Muscle of leg (tissue), 11 donors: ENCODE data around the gene FAM180A. TPM values are rescaled to one million over a fixed set of nuclear protein-coding genes. Genes with fewer than 3 reads are reported as not detected.
"Not testable (repeated sequence)": the region's sequence is repeated elsewhere in the genome, so short reads cannot be mapped to it uniquely, and the experiment has no call there.

ENCODE experiments used
- DNase-seq: peaks from one replicate; pipeline ENCODE4 v3.0.0; 2013
- H3K27ac ChIP-seq: one replicate; pipeline ENCODE4 v1.5.1; 2013; ENCODE audit warnings: mild to moderate bottlenecking, low read length, control low read depth
- H3K27me3 ChIP-seq: one replicate; pipeline ENCODE4 v1.6.1; 2013; ENCODE audit warnings: low read length; ENCODE audit not compliant: control insufficient read depth, insufficient read depth
- H3K36me3 ChIP-seq: one replicate; pipeline ENCODE4 v1.6.1; 2013; ENCODE audit warnings: low read length; ENCODE audit not compliant: control insufficient read depth, insufficient read depth
- H3K4me1 ChIP-seq: one replicate; pipeline ENCODE4 v1.6.1; 2013; ENCODE audit warnings: low read length; ENCODE audit not compliant: control insufficient read depth, insufficient read depth
- H3K4me3 ChIP-seq: one replicate; pipeline ENCODE4 v1.5.1; 2013; ENCODE audit warnings: low read length, control low read depth
- H3K9me3 ChIP-seq: replicated peaks from 2 replicates; pipeline ENCODE4 v1.6.1; 2013; ENCODE audit warnings: low read depth, low read length; ENCODE audit not compliant: control insufficient read depth
- WGBS: methylation state at CpG from one replicate; pipeline ENCODE4 v1.1.5; 2013; ENCODE audit warnings: missing lambda C conversion rate; ENCODE audit not compliant: insufficient coverage; 5-methylcytosine and 5-hydroxymethylcytosine counted together
- polyA plus RNA-seq, 8 donors: library from polyadenylated mRNA; unstranded; fragments of 120-200 nt; gene quantifications; one replicate each; pipeline versions ENCODE4 v1.2.1 to v1.2.3, GENCODE V29; 2013; ENCODE audit warnings: inconsistent platforms in 1 of 8, low replicate concordance in 1 of 8; ENCODE audit not compliant: insufficient read length in 8 of 8, insufficient read depth in 1 of 8
- total RNA-seq: library from RNA; stranded (reverse); fragments of 120-200 nt; gene quantifications from one replicate; pipeline ENCODE4 v1.2.4, GENCODE V29; 2013

Gene FAM180A
- total and polyA plus RNA-seq, 9 donors, result 0.17 to 0.96 (median 0.35) TPM; not detected in 1

DNA sequence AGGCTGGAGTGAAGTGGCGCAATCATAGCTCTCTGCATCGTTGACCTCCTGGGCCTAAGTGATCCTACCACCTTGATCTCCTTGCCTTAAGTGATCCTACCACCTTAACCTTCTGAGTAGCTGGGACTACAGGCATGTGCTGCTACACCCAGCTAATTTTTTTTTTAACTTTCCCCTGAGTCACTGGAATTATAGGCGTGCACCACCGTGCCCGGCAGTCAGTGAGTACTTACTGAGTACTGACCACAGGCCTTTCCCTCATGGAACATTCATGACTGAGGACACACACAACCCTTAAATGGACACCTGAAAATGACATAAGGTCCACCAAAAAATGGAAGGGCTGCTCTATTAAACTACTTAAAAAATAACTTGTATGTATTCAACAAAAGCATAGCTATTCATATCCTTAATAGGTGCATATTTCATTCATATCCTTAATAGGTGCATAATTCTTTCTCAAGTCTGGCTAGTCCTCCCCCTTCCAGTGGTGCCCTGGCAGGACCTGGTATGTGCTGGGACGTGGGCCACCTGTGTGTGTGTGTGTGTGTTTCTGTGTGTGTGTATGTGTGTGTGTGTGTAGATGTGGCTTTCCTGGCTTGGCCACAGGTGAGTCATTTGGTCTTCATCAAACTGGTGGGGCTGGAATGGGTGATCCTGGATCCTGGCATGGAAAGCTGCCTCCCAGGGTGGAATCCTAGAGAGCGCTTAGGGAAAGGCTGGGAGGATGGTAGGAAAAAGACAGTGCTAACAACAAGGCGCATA, 3.5 kb downstream of the FAM180A start:
- WGBS, result 79% methylated on average over 7 of the region's 8 CpGs
- no peak for DNase-seq
- Histone ChIP-seq H3K4me1 (peaks cover 11% of the 10 kb centered on the region), H3K4me3 (no peak overlapping the region), H3K36me3 (no peaks in the 10 kb centered on the region), H3K27me3 (peaks cover 6% of the 10 kb centered on the region), H3K9me3 (no peaks in the 10 kb centered on the region), H3K27ac (no peak overlapping the region)

- Histone ChIP-seq H3K27me3 (peaks cover 6% of the 10 kb centered on the region), H3K4me3 (no peak overlapping the region), H3K36me3 (no peaks in the 10 kb centered on the region), H3K27ac (no peak overlapping the region), H3K9me3 (no peaks in the 10 kb centered on the region), H3K4me1 (peaks cover 11% of the 10 kb centered on the region)
- WGBS, result 21% methylated on average over 5 of the region's 14 CpGs
- peak; percentile 85 for DNase-seq
Measured at GRCh38 chr7:135743907-135744731, 4.5 kb downstream of the FAM180A start.

DNA sequence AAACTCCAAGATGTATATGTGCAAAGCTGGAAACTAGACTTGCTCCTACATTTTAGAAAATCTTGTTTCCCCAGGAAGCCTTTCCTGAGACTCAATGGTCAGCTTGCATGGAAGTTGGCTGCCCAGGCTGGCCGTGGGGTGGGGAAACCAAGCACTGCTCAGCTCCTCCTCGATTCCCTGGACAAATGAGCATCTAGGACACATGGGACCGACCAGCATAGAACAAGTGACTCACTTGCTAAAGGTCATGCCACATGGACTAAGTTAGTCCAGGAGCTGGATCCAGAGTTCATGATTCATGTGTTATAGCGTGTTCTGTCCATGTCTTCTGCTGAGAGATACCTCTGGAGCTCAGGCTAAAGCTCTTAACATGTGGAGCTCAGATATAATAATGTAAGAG, 6.2 kb downstream of the FAM180A start:
- no peak for DNase-seq
- 79% methylated on average over 4 of the region's 4 CpGs for WGBS
- H3K9me3 ChIP-seq, result no peaks in the 10 kb centered on the region
- H3K36me3 ChIP-seq, result no peaks in the 10 kb centered on the region
- no peak overlapping the region for H3K27ac ChIP-seq
- no peak overlapping the region for H3K4me3 ChIP-seq
- H3K4me1 ChIP-seq, result peaks cover 6% of the 10 kb centered on the region
- peaks cover 3% of the 10 kb centered on the region for H3K27me3 ChIP-seq

GRCh38 chr7:135741905-135742304, 6.7 kb downstream of the FAM180A start:
- Histone ChIP-seq H3K27ac (no peak overlapping the region), H3K4me3 (no peak overlapping the region), H3K4me1 (peaks cover 6% of the 10 kb centered on the region), H3K36me3 (no peaks in the 10 kb centered on the region), H3K9me3 (no peaks in the 10 kb centered on the region), H3K27me3 (peaks cover 3% of the 10 kb centered on the region)
- WGBS, result no CpG with 5 or more reads among the region's 2 CpGs
- DNase-seq, result no peak

- H3K36me3 ChIP-seq, result no peaks in the 10 kb centered on the region
- no peak overlapping the region for H3K27ac ChIP-seq
- no peak overlapping the region for H3K4me3 ChIP-seq
- no peak for DNase-seq
- H3K4me1 ChIP-seq, result peaks cover 6% of the 10 kb centered on the region
- peaks cover 3% of the 10 kb centered on the region for H3K27me3 ChIP-seq
- no peaks in the 10 kb centered on the region for H3K9me3 ChIP-seq
- WGBS, result 64% methylated on average over 3 of the region's 3 CpGs
Measured at GRCh38 chr7:135740889-135741288, 7.7 kb downstream of the FAM180A start.

DNA sequence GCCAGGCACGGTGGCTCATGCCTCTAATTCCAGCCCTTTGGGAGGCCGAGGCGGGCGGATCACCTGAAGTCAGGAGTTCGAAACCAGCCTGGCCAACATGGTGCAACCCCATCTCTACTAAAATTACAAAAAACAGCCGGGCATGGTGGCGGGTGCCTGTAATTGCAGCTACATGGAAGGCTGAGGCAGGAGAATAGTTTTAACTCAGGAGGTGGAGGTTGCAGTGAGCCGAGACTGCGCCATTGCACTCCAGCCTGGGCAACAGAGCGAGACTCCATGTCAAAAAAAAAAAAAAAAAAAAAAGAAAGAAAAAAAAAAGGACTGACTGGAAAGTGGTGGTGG, 11.3 kb downstream of the FAM180A start:
- not testable (repeated sequence) for H3K9me3 ChIP-seq, H3K4me1 ChIP-seq, H3K27ac ChIP-seq, H3K36me3 ChIP-seq, H3K4me3 ChIP-seq, H3K27me3 ChIP-seq, DNase-seq
- WGBS, result 80% methylated on average over 3 of the region's 10 CpGs

GRCh38 chr7:135736586-135737305, 11.9 kb downstream of the FAM180A start:
- 81% methylated on average over 4 of the region's 6 CpGs for WGBS

DNA sequence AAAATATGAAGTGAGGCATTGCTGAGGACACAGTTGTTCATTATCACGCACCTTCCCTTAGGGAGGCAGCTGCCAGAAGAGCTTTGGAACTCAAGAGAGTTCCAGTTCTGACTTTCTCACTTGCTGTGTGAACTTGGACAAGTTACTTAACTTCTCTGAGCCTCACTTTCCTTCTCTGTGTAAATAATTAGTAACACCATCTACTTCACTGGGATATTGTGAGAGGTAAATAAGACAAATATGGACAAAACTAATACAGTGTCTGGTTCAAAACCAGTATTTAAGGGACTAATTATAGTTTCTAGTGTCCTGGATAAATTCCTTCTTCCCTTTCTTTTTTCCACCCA, 14.3 kb downstream of the FAM180A start:
- Histone ChIP-seq H3K27me3 (peaks cover 3% of the 10 kb centered on the region), H3K27ac (no peak overlapping the region), H3K9me3 (no peaks in the 10 kb centered on the region), H3K36me3 (no peaks in the 10 kb centered on the region), H3K4me1 (no peaks in the 10 kb centered on the region), H3K4me3 (no peak overlapping the region)
- 78% methylated on average over 1 of the region's 1 CpG for WGBS
- no peak for DNase-seq

More at GRCh38 chr7:135736586-135737305, 11.9 kb downstream of the FAM180A start:
- Histone ChIP-seq H3K4me3 (no peak overlapping the region), H3K36me3 (no peaks in the 10 kb centered on the region), H3K27ac (no peak overlapping the region), H3K9me3 (no peaks in the 10 kb centered on the region), H3K4me1 (no peaks in the 10 kb centered on the region), H3K27me3 (no peaks in the 10 kb centered on the region)
- no peak for DNase-seq

DNA sequence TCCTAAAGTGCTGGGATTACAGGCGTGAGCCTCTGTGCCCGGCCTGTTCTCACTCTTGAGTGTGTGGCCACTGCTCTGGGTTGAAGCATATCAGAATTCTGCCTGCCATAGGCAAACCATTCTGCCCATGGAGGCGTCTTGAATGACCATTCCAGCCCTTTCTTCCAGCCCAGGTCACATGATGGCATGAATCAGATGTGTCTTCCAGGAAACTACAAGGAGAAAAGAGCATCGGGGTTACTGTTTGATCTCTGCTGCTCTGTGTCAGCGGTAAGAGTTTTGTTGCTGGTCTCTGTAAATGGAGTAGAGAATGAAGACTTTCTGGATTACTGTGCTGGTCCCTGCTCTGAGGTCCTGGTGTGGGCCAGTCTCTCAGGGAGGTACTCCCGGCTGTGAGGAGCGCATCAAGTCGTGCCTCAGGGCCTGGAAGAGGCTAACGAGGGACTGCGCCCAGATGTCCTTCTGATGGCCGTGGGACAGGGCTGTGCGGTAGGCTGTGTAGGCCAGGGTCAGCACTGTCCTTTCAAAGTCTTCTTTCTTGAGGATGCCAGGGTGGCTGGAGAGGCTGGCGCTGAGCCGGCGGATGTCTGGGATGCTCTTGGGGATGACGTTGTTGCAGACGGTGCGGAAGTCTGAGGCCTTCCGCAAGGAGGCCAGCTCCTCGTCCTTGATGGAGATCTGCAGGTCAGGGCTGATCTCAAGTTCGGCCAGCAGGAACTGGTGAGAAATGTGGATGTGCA, 14.8 kb downstream of the FAM180A start:
- Histone ChIP-seq H3K36me3 (no peaks in the 10 kb centered on the region), H3K9me3 (no peaks in the 10 kb centered on the region), H3K27me3 (peaks cover 3% of the 10 kb centered on the region), H3K4me1 (no peaks in the 10 kb centered on the region), H3K27ac (no peak overlapping the region), H3K4me3 (no peak overlapping the region)
- DNase-seq, result no peak
- 85% methylated on average over 20 of the region's 21 CpGs for WGBS
